ENCODE measurements around the gene ATP5F1D.

DNA sequence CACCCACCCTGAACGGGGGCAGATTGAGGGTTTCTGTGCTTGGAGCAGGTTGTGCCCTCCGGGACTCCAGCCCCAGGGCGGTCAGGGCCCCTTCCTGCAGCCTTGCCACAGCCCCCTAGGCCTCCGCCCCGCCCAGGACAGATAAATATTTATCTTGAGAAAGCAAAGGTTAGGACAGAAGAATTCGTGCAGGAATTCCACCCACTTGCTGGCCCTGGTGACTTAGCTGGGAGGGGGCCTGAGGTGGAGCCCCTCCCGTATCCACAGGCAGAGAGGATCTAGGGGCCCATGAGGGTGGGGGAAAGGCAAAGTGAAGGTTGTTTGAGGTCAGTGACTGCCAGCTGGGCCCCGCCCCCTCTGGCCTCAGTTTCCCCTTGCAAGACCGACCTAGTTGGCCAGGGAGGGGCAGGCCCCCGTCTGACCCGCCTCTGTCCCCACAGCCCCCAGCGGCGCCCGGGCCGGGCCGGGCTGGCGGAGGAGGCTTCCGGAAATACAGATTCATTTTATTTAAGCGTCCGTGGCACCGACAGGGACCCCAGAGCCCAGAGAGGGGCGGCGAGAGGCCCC, 12.0 kb downstream of the ATP5F1D start:
- TF ChIP-seq, protein P1, sequence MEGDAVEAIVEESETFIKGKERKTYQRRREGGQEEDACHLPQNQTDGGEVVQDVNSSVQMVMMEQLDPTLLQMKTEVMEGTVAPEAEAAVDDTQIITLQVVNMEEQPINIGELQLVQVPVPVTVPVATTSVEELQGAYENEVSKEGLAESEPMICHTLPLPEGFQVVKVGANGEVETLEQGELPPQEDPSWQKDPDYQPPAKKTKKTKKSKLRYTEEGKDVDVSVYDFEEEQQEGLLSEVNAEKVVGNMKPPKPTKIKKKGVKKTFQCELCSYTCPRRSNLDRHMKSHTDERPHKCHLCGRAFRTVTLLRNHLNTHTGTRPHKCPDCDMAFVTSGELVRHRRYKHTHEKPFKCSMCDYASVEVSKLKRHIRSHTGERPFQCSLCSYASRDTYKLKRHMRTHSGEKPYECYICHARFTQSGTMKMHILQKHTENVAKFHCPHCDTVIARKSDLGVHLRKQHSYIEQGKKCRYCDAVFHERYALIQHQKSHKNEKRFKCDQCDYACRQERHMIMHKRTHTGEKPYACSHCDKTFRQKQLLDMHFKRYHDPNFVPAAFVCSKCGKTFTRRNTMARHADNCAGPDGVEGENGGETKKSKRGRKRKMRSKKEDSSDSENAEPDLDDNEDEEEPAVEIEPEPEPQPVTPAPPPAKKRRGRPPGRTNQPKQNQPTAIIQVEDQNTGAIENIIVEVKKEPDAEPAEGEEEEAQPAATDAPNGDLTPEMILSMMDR (IDR thresholded peaks at IDR 0.05): no peak
- no peak for TF ChIP-seq POLR2A (IDR thresholded peaks at IDR 0.05)

Measured in adrenal gland (tissue), 5 donors.